ENCODE results near the gene NPRL2. TPM values are rescaled to one million over a fixed set of nuclear protein-coding genes. Genes with fewer than 3 reads are reported as not detected.
A peak's percentile ranks its signal among the peaks of the same experiment; 100 is the strongest.

NPRL2 gene
- total and polyA plus RNA-seq, 2 of the 13 experiments (the other 11 are each of a cell fraction or from before 2014, with no cell fraction given): 30.6 to 51.4 TPM

DNA sequence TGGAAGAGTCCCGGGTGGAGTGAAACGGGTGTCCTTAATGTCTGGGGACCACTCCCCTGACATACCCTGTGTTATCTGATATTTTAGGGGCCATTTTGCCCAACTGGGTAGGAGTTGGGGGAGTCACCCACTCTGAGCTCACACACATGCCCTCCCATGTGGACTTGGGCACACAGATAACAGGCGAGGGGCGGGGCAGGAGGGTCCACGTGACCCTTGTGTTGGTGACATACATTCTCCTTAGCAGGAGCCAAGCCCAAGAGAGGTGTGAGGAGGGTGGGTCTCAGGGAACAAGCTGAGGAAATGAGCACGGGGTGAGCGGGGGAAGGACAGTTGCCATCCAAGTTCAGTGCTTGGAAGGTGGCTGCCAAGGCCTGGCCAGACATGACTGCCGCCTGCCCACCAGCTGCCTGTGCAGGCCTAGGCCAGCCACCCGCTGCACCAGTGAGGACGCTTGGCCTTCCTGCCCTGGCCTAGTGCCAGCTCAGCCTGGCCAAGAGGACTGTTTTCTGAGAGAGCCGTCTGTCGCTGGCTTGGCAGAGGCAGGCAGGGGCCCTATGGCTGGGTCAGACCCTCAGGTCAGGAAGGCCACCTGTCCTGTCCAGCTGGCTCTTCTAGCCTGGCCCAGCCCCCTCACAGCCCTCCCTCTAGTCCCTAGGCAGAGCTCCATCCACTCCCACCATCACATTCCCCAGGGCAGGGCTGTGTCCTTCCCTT, 40.1 kb upstream of the NPRL2 start:
- Histone ChIP-seq H3K4me2 (ENCODE audit: low read depth, low read length) (no peak overlapping the region), H3K9me3 (ENCODE audit: low read length) (no peaks in the 10 kb centered on the region), H4K20me1 (ENCODE audit: insufficient read depth, low read length) (no peaks in the 10 kb centered on the region), H3K27me3 (ENCODE audit: control insufficient read depth in 1 of 2, insufficient read depth in 2 of 2, low read length in 2 of 2) (peaks cover 8 to 78% of the 10 kb centered on the region in 2 experiments), H3K79me2 (ENCODE audit: insufficient read depth, low read length) (no peaks in the 10 kb centered on the region), H3K9ac (ENCODE audit: insufficient read depth, low read depth, low read length) (no peak overlapping the region), H3K27ac (ENCODE audit: extremely low read length, insufficient read depth, low read length) (no peak overlapping the region), H3K4me3 (replicated peaks in 1 of 3; ENCODE audit: insufficient read depth in 1 of 3, low read depth in 2 of 3, low read length in 3 of 3) (no peak overlapping the region), H3K4me1 (ENCODE audit: insufficient read depth, low read length) (peaks cover 17% of the 10 kb centered on the region), H3K36me3 (replicated peaks in 1 of 2; ENCODE audit: control insufficient read depth in 1 of 2, insufficient read depth in 2 of 2, low read length in 2 of 2) (no peaks in the 10 kb centered on the region), H2AFZ (ENCODE audit: low read length) (no peak overlapping the region)
- TF ChIP-seq, protein P1, sequence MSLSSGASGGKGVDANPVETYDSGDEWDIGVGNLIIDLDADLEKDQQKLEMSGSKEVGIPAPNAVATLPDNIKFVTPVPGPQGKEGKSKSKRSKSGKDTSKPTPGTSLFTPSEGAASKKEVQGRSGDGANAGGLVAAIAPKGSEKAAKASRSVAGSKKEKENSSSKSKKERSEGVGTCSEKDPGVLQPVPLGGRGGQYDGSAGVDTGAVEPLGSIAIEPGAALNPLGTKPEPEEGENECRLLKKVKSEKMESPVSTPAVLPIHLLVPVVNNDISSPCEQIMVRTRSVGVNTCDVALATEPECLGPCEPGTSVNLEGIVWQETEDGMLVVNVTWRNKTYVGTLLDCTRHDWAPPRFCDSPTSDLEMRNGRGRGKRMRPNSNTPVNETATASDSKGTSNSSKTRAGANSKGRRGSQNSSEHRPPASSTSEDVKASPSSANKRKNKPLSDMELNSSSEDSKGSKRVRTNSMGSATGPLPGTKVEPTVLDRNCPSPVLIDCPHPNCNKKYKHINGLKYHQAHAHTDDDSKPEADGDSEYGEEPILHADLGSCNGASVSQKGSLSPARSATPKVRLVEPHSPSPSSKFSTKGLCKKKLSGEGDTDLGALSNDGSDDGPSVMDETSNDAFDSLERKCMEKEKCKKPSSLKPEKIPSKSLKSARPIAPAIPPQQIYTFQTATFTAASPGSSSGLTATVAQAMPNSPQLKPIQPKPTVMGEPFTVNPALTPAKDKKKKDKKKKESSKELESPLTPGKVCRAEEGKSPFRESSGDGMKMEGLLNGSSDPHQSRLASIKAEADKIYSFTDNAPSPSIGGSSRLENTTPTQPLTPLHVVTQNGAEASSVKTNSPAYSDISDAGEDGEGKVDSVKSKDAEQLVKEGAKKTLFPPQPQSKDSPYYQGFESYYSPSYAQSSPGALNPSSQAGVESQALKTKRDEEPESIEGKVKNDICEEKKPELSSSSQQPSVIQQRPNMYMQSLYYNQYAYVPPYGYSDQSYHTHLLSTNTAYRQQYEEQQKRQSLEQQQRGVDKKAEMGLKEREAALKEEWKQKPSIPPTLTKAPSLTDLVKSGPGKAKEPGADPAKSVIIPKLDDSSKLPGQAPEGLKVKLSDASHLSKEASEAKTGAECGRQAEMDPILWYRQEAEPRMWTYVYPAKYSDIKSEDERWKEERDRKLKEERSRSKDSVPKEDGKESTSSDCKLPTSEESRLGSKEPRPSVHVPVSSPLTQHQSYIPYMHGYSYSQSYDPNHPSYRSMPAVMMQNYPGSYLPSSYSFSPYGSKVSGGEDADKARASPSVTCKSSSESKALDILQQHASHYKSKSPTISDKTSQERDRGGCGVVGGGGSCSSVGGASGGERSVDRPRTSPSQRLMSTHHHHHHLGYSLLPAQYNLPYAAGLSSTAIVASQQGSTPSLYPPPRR (CRISPR knock-in tag; IDR thresholded peaks at IDR 0.05; ENCODE audit: borderline replicate concordance): no peak
- TF ChIP-seq, protein P2, sequence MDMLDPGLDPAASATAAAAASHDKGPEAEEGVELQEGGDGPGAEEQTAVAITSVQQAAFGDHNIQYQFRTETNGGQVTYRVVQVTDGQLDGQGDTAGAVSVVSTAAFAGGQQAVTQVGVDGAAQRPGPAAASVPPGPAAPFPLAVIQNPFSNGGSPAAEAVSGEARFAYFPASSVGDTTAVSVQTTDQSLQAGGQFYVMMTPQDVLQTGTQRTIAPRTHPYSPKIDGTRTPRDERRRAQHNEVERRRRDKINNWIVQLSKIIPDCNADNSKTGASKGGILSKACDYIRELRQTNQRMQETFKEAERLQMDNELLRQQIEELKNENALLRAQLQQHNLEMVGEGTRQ (IDR thresholded peaks at IDR 0.05; ENCODE audit: low read depth, low read length): no peak
- TF ChIP-seq, protein P2 (CRISPR knock-in tag; IDR thresholded peaks at IDR 0.05; ENCODE audit: borderline replicate concordance): peak; percentile 19; the same call in 1 of the 2 replicates
- TF ChIP-seq, protein P3, sequence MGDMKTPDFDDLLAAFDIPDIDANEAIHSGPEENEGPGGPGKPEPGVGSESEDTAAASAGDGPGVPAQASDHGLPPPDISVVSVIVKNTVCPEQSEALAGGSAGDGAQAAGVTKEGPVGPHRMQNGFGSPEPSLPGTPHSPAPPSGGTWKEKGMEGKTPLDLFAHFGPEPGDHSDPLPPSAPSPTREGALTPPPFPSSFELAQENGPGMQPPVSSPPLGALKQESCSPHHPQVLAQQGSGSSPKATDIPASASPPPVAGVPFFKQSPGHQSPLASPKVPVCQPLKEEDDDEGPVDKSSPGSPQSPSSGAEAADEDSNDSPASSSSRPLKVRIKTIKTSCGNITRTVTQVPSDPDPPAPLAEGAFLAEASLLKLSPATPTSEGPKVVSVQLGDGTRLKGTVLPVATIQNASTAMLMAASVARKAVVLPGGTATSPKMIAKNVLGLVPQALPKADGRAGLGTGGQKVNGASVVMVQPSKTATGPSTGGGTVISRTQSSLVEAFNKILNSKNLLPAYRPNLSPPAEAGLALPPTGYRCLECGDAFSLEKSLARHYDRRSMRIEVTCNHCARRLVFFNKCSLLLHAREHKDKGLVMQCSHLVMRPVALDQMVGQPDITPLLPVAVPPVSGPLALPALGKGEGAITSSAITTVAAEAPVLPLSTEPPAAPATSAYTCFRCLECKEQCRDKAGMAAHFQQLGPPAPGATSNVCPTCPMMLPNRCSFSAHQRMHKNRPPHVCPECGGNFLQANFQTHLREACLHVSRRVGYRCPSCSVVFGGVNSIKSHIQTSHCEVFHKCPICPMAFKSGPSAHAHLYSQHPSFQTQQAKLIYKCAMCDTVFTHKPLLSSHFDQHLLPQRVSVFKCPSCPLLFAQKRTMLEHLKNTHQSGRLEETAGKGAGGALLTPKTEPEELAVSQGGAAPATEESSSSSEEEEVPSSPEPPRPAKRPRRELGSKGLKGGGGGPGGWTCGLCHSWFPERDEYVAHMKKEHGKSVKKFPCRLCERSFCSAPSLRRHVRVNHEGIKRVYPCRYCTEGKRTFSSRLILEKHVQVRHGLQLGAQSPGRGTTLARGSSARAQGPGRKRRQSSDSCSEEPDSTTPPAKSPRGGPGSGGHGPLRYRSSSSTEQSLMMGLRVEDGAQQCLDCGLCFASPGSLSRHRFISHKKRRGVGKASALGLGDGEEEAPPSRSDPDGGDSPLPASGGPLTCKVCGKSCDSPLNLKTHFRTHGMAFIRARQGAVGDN (CRISPR knock-in tag; IDR thresholded peaks at IDR 0.05): peak; percentile 17; the same call in 1 of the 2 replicates
- TF ChIP-seq HOXA5 (CRISPR knock-in tag; IDR thresholded peaks at IDR 0.05): no peak
- TF ChIP-seq ZNF746 (CRISPR knock-in tag; IDR thresholded peaks at IDR 0.05): no peak
- TF ChIP-seq ZNF788 (CRISPR knock-in tag; IDR thresholded peaks at IDR 0.05; ENCODE audit: borderline replicate concordance): 0 out of 2 replicates have a peak, but pooled peaks have one; percentile 22
- ChIA-PET CTCF (ENCODE audit: low intra/inter-chr PET ratio, low total read pairs) (no interaction called here), POLR2A (no interaction called here)
- no TSS peak for BruUV-seq (replicated peaks)
- 26% methylated on average over 7 of the region's 12 CpGs for WGBS (ENCODE audit: low lambda C conversion rate)
- ATAC-seq: peak; percentile 6; the same call in 1 of the 3 replicates
- FAIRE-seq: no peak
- in situ Hi-C loops (cut with HindIII; ENCODE audit: extremely low pct_ligation_motif_present, low pct_unique_long_range_greater_than_20kb): no loop called here
- DNase-seq (ENCODE audit: low spot score): no peak
- intact Hi-C loops (cut with micrococcal nuclease; ENCODE audit: unreplicated experiment): no loop called here

All from HepG2 (cell line).